H9 (cell line): ENCODE measurements around the gene TSC2. TPM values are rescaled to one million over a fixed set of nuclear protein-coding genes. Genes with fewer than 3 reads are reported as not detected.
"Not testable (repeated sequence)": the region's sequence is repeated elsewhere in the genome, so short reads cannot be mapped to it uniquely, and the experiment has no call there.

Experiments used
- DNase-seq: peaks from one replicate; pipeline ENCODE4 v3.0.0-alpha.2; 2017
- H2AFZ ChIP-seq: one replicate; pipeline ENCODE4 v1.6.1; 2013; ENCODE audit warnings: mild to moderate bottlenecking, low read length, control low read depth, moderate library complexity
- H2AK5ac ChIP-seq: 2 replicates; pipeline ENCODE4 v1.6.1; 2013; ENCODE audit warnings: low read length, control low read depth, mixed read lengths; ENCODE audit not compliant: insufficient read length
- H2BK120ac ChIP-seq: one replicate; pipeline ENCODE4 v1.6.1; 2013; ENCODE audit warnings: low read depth, mild to moderate bottlenecking, low read length, control low read depth, inconsistent platforms; ENCODE audit not compliant: poor library complexity, severe bottlenecking
- H2BK12ac ChIP-seq: 2 replicates; pipeline ENCODE4 v1.6.1; 2013; ENCODE audit warnings: low read length, control low read depth, mixed read lengths, low read depth; ENCODE audit not compliant: insufficient read length
- H2BK15ac ChIP-seq: 2 replicates; pipeline ENCODE4 v1.6.1; 2013; ENCODE audit warnings: low read depth, low read length, control low read depth
- H2BK20ac ChIP-seq: one replicate; pipeline ENCODE4 v1.6.1; 2013; ENCODE audit warnings: low read depth, mild to moderate bottlenecking, low read length, control low read depth, inconsistent platforms; ENCODE audit not compliant: poor library complexity, severe bottlenecking
- H2BK5ac ChIP-seq: 2 replicates; pipeline ENCODE4 v1.6.1; 2013; ENCODE audit warnings: low read length, control low read depth, mixed read lengths; ENCODE audit not compliant: insufficient read length
- H3K14ac ChIP-seq: 2 replicates; pipeline ENCODE4 v1.6.1; 2013; ENCODE audit warnings: low read length, control low read depth; ENCODE audit not compliant: insufficient read depth
- H3K18ac ChIP-seq: 2 replicates; pipeline ENCODE4 v1.6.1; 2013; ENCODE audit warnings: low read depth, mild to moderate bottlenecking, mixed read lengths, low read length, control low read depth; ENCODE audit not compliant: insufficient read length
- H3K23ac ChIP-seq: 2 replicates; pipeline ENCODE4 v1.6.1; 2013; ENCODE audit warnings: low read length, control low read depth, mixed read lengths, low read depth; ENCODE audit not compliant: insufficient read length
- H3K23me2 ChIP-seq: 2 replicates; pipeline ENCODE4 v1.6.1; 2013; ENCODE audit warnings: low read depth, mild to moderate bottlenecking, mixed read lengths, low read length, control low read depth; ENCODE audit not compliant: insufficient read length, poor library complexity, severe bottlenecking
- H3K27ac ChIP-seq: 2 replicates; pipeline ENCODE4 v1.5.1; 2013; ENCODE audit warnings: low read length, control low read depth, mixed read lengths, low read depth; ENCODE audit not compliant: insufficient read length
- H3K27me3 ChIP-seq: 2 replicates; pipeline ENCODE4 v1.6.1; 2013; ENCODE audit warnings: low read length, control low read depth, inconsistent platforms; ENCODE audit not compliant: insufficient read depth
- H3K4ac ChIP-seq: 2 replicates; pipeline ENCODE4 v1.6.1; 2013; ENCODE audit warnings: low read depth, mild to moderate bottlenecking, control low read depth, inconsistent platforms, low read length, moderate library complexity
- H3K4me1 ChIP-seq: 2 replicates; pipeline ENCODE4 v1.6.1; 2013; ENCODE audit warnings: low read length, control low read depth, inconsistent platforms; ENCODE audit not compliant: insufficient read depth
- H3K4me2 ChIP-seq: 2 replicates; pipeline ENCODE4 v1.6.1; 2013; ENCODE audit warnings: low read length, control low read depth, mixed read lengths; ENCODE audit not compliant: insufficient read length, insufficient read depth
- H3K56ac ChIP-seq: 2 replicates; pipeline ENCODE4 v1.6.1; 2013; ENCODE audit warnings: low read depth, mild to moderate bottlenecking, mixed read lengths, low read length, control low read depth; ENCODE audit not compliant: insufficient read length
- H3K79me1 ChIP-seq: 2 replicates; pipeline ENCODE4 v1.6.1; 2013; ENCODE audit warnings: low read depth, mild to moderate bottlenecking, moderate library complexity, low read length, control low read depth, inconsistent platforms; ENCODE audit not compliant: insufficient read depth, poor library complexity, severe bottlenecking
- H3K79me2 ChIP-seq: 2 replicates; pipeline ENCODE4 v1.6.1; 2013; ENCODE audit warnings: low read length, control low read depth, inconsistent platforms; ENCODE audit not compliant: insufficient read depth
- H3K9ac ChIP-seq: 2 replicates; pipeline ENCODE4 v1.6.1; 2013; ENCODE audit warnings: low read length, control low read depth, mixed read lengths; ENCODE audit not compliant: insufficient read length; ENCODE audit errors: extremely low read depth
- H3K9me3 ChIP-seq: one replicate; pipeline ENCODE4 v1.6.1; 2013; ENCODE audit warnings: low read depth, low read length, inconsistent platforms; ENCODE audit not compliant: control insufficient read depth
- H3T11ph ChIP-seq: one replicate; pipeline ENCODE4 v1.6.1; 2013; ENCODE audit warnings: mild to moderate bottlenecking, low read length, control low read depth, inconsistent platforms
- H4K20me1 ChIP-seq: one replicate; pipeline ENCODE4 v1.6.1; 2013; ENCODE audit not compliant: control insufficient read depth, insufficient read length, insufficient read depth
- H4K5ac ChIP-seq: 2 replicates; pipeline ENCODE4 v1.6.1; 2013; ENCODE audit warnings: low read depth, mild to moderate bottlenecking, mixed read lengths, low read length, control low read depth; ENCODE audit not compliant: insufficient read length
- H4K8ac ChIP-seq: replicated peaks from 2 replicates; pipeline ENCODE4 v1.6.1; 2013; ENCODE audit warnings: low read length, control low read depth, mixed read lengths, low read depth; ENCODE audit not compliant: insufficient read length
- H4K91ac ChIP-seq: 2 replicates; pipeline ENCODE4 v1.6.1; 2013; ENCODE audit warnings: low read depth, mild to moderate bottlenecking, moderate library complexity, mixed read lengths, low read length, control low read depth; ENCODE audit not compliant: insufficient read length
- H3K27ac Mint-ChIP-seq, 3 experiments: 2 replicates in 2 of 3; 3 replicates in 1 of 3; pipeline ENCODE4 v1.8.0; 2020 to 2021; ENCODE audit warnings: mixed read lengths in 3 of 3, mild to moderate bottlenecking in 1 of 3, moderate library complexity in 1 of 3
- H3K27me3 Mint-ChIP-seq: 2 replicates; pipeline ENCODE4 v1.8.0; 2021; ENCODE audit warnings: low read depth, mild to moderate bottlenecking, moderate library complexity, mixed read lengths
- H3K36me3 Mint-ChIP-seq, 3 experiments: 2 replicates in 2 of 3; 3 replicates in 1 of 3; pipeline ENCODE4 v1.8.0; 2020 to 2021; ENCODE audit warnings: low read depth in 3 of 3, mixed read lengths in 3 of 3; ENCODE audit not compliant: insufficient read depth in 1 of 3
- H3K4me1 Mint-ChIP-seq, 2 experiments: 2 replicates each; pipeline ENCODE4 v1.8.0; 2020; ENCODE audit warnings: mixed read lengths in 2 of 2
- H3K4me3 Mint-ChIP-seq, 2 experiments: 2 replicates in 1 of 2; 3 replicates in 1 of 2; pipeline ENCODE4 v1.8.0; 2020 to 2021; ENCODE audit warnings: mild to moderate bottlenecking in 2 of 2, mixed read lengths in 2 of 2, moderate library complexity in 1 of 2
- H3K9me3 Mint-ChIP-seq, 2 experiments: 2 replicates in 1 of 2; 3 replicates in 1 of 2; pipeline ENCODE4 v1.8.0; 2020; ENCODE audit warnings: mild to moderate bottlenecking in 2 of 2, mixed read lengths in 2 of 2, moderate library complexity in 1 of 2
- WGBS: extraction: QIAGEN DNeasy Blood & Tissue Kit; methylation state at CpG from one replicate; pipeline ENCODE4 v1.1.7; 2013; ENCODE audit warnings: missing lambda C conversion rate, low lambda C conversion rate, mixed read lengths; ENCODE audit not compliant: insufficient read length; ENCODE audit errors: extremely low coverage; 5-methylcytosine and 5-hydroxymethylcytosine counted together
- total RNA-seq: library from RNA; stranded (reverse); gene quantifications from 2 replicates; pipeline ENCODE4 v1.2.1, GENCODE V29; 2021

TSC2 gene
- total RNA-seq, 1 experiment from 2014 or later = 122 TPM

- H3K4me1 Mint-ChIP-seq, H3K27me3 ChIP-seq, H3K18ac ChIP-seq, H3T11ph ChIP-seq, H3K14ac ChIP-seq, H4K8ac ChIP-seq, H3K36me3 Mint-ChIP-seq, H3K27me3 Mint-ChIP-seq, H3K79me1 ChIP-seq, H3K27ac ChIP-seq, H3K27ac Mint-ChIP-seq, DNase-seq, H4K5ac ChIP-seq, H3K9ac ChIP-seq, H3K4me2 ChIP-seq, H3K23me2 ChIP-seq, H3K56ac ChIP-seq, H3K9me3 Mint-ChIP-seq, H4K91ac ChIP-seq, H2BK120ac ChIP-seq, H3K4ac ChIP-seq, H2AFZ ChIP-seq, H3K9me3 ChIP-seq, H4K20me1 ChIP-seq, H2BK12ac ChIP-seq, H2BK20ac ChIP-seq, H3K4me1 ChIP-seq, H2BK15ac ChIP-seq, H3K4me3 Mint-ChIP-seq, H3K23ac ChIP-seq, H2AK5ac ChIP-seq, H3K79me2 ChIP-seq, H2BK5ac ChIP-seq: not testable (repeated sequence)
- WGBS = no CpG with 5 or more reads among the region's 25 CpGs
Measured at GRCh38 chr16:2117341-2117740, 69.6 kb downstream of the TSC2 start.

DNA sequence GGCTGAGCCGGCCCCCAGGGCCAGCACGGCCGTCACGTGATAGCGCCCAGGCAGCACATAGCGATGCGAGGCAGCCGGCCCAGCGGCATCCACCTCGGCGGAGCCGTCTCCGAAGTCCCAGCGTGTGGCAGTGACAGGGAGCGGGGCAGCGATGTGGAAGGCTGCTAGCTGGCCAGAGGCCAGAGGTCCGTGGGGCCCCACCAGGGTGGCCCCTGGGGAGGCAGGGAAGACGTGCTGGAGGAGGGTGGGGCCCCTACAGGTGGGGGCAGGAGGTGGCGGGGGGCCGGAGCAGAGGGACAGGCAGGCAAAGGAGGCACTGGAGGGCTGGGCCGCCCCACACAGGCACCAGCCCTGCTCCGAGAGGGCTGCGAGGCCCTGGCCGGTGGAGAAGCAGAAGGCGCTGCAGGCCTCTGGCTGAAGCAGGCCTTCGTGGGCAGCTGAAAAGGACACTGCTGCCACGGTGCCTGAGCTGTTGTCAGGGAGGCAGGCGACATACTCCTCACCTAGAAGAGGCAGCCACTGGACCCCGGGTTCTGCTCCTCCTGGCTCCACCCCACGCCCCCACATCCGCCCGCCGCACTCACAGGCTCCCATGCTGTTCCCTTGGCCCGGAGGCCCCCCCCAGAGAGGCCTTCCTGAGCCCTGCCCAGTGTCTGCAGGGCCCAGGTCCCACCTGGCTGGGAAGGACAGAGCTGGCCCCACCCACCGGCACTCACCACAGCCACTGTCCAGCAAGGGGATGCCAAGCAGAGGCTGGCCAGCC, 70.4 kb downstream of the TSC2 start:
- not testable (repeated sequence) for DNase-seq, H2BK12ac ChIP-seq, H4K91ac ChIP-seq, H3K27me3 ChIP-seq, H2AK5ac ChIP-seq, H2BK15ac ChIP-seq, H3K4me1 Mint-ChIP-seq, H4K5ac ChIP-seq, H3K4me2 ChIP-seq, H3K9me3 ChIP-seq, H3T11ph ChIP-seq, H3K56ac ChIP-seq, H2BK120ac ChIP-seq, H3K4ac ChIP-seq, H3K9me3 Mint-ChIP-seq, H4K8ac ChIP-seq, H3K36me3 Mint-ChIP-seq, H3K79me2 ChIP-seq, H3K27me3 Mint-ChIP-seq, H3K4me1 ChIP-seq, H3K23ac ChIP-seq, H3K9ac ChIP-seq, H3K79me1 ChIP-seq, H2BK20ac ChIP-seq, H3K27ac Mint-ChIP-seq, H3K18ac ChIP-seq, H3K14ac ChIP-seq, H3K23me2 ChIP-seq, H2AFZ ChIP-seq, H3K27ac ChIP-seq, H4K20me1 ChIP-seq, H3K4me3 Mint-ChIP-seq, H2BK5ac ChIP-seq
- WGBS = no CpG with 5 or more reads among the region's 35 CpGs
